GM21528 (cell line): Measurements from ENCODE around the gene TRIM16.
"Not testable (repeated sequence)": the region's sequence is repeated elsewhere in the genome, so short reads cannot be mapped to it uniquely, and the experiment has no call there.

Experiments used
- ATAC-seq: cut with Tn5 transposase; IDR thresholded peaks from one replicate; pipeline ENCODE4 v1.9.1; 2021; ENCODE audit warnings: mild to moderate bottlenecking, moderate library complexity; ENCODE audit not compliant: unreplicated experiment, low FRiP score

Gene TRIM16

GRCh38 chr17:15659663-15660062 is 24.4 kb downstream of the TRIM16 start:
- ATAC-seq: no peak

- no peak for ATAC-seq
These were observed 24.9 kb downstream of the TRIM16 start for GRCh38 chr17:15659236-15659635.

- no peak for ATAC-seq
These were observed 25.8 kb downstream of the TRIM16 start for GRCh38 chr17:15658296-15658695.

GRCh38 chr17:15657868-15658267 is 26.2 kb downstream of the TRIM16 start:
- ATAC-seq: no peak

DNA sequence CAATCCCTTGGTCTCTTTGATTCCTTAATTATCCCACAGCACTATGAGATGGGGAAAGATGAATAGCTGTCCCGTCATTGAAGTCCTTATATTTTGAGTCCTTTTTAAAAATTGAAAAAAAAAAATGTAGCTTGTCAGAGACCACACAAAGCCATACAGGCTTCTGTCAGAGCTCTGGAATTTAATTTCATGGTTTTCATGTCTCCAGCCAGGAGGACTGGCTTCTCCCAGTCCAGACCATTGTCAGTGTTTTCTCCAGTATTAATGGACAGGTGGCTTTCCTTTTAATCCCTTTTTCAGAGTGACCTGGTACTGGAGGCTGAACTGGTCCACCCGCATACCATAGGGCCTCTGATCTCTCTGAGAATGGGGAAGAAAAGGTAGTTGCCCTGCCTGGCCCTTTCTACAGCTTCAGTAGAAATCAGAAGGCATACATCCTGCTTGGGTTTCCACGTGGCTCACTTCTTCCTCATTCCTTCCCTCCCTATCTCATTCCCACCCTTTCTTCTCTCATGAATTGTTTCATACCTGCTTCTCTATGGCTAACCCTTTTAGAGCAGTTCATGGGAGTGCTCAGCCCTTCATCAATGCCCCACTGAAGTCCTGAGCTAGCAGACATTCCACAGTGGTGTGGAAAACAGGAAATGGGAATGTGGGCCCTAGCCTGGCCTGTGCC is 29.1 kb downstream of the TRIM16 start:
- ATAC-seq: no peak

- not testable (repeated sequence) for ATAC-seq
These were observed 29.7 kb downstream of the TRIM16 start for GRCh38 chr17:15654401-15654800.

DNA sequence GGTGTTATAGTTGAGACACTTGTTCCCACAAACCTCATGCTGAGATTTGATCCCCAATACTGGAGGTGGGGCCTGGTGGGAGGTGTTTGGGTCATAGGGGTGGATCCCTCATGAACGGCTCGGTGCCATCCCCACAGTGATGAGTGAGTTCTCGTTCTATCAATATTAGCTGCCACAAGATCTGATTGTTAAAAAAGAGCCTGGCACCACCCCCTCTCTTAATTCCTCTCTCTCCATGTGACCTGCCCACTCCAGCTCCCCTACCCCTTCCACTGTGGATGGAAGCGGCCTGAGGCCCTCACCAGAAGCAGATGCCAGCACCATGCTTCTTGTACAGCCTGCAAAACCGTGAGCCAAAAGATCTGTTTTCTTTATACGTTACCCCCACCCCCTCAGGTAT is 31.2 kb downstream of the TRIM16 start:
- ATAC-seq: no peak

- ATAC-seq: no peak
These were observed 32.5 kb downstream of the TRIM16 start for GRCh38 chr17:15651583-15652110.

DNA sequence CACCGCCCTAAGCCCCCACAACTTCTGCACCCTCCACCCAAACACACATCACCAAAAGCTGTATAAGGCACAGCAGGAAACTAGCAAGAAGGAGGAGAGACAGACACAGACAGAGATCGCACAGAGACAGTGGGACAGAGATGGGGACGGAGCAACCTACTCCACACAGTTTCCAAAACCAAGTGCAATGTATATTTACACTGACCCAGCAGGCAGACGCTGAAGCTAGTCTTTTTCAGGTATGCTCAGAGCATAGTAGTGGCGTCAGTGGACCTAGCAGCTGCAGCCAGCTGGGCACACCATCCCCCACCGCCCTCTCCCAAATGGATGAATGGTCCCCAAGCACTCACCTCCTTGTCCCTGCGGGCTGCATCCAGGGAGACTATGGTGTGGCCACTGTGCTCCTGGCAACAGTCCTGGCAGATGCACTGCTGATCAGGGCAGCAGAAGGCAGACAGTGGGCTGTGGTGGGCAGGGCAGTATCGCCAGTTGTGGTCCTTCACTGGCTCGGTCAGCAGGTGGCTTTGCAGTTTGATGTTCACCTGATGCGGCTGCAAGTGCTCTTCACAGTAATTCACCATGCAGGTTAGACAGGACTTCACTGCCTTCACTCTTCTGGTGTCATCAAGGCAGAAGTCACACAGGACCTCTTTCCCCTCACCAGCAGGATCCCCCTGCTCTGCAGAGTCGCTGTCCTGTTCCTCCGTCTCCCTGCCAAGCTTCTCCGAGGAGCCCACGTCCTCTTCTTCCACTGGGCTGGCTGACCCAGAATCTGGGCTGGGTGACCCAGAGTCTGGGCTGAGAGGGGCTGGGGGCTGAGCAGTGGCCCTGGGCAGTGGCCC is 33.1 kb downstream of the TRIM16 start:
- ATAC-seq: no peak

DNA sequence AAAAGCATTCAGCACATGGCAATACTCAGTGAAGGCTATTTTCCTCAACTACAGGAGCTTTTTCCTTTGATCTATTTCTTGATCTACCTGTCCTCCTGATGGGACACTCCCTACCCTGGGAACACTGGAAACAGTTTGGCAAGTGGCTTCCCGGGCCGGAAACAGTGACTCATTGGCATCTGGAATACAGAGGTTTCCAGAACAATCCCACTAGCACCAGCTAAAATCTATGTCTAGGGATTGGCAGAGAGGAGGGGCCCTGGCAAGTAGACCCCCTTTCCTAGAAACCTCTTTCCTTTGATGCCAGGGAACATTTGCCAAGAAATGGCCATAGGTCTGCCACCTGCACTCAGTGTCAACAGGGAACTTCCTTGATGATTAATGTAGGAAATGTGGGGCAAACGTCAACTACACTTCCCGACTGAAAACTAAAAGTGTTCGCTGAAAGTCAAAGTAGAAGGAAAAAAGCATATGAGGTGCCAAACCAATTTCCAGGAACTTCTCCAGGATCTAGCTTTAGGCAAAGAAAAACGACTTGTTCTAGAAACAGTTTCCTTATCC is 34.2 kb downstream of the TRIM16 start:
- no peak for ATAC-seq

- no peak for ATAC-seq
These were observed 35.7 kb downstream of the TRIM16 start for GRCh38 chr17:15648386-15648785.

DNA sequence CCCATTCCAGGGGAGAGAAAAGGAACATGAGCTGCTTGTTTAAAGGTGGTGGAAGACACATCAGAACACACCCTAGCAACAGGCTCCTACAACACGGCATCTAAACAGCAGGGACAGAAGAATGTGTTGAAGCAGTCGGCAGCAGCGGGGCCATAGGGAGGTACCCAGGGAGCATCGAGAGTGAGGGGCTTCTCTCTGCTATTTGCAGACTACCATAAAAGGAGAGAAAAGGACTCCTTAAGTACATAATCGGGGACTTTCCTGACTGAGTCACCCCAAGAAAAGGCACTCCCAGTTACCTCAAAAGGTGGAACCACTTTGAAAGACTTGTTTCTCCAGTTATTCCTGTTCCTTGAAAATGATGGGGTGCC is 38.2 kb downstream of the TRIM16 start:
- not testable (repeated sequence) for ATAC-seq

GRCh38 chr17:15645099-15645941 is 38.8 kb downstream of the TRIM16 start:
- ATAC-seq: not testable (repeated sequence)

DNA sequence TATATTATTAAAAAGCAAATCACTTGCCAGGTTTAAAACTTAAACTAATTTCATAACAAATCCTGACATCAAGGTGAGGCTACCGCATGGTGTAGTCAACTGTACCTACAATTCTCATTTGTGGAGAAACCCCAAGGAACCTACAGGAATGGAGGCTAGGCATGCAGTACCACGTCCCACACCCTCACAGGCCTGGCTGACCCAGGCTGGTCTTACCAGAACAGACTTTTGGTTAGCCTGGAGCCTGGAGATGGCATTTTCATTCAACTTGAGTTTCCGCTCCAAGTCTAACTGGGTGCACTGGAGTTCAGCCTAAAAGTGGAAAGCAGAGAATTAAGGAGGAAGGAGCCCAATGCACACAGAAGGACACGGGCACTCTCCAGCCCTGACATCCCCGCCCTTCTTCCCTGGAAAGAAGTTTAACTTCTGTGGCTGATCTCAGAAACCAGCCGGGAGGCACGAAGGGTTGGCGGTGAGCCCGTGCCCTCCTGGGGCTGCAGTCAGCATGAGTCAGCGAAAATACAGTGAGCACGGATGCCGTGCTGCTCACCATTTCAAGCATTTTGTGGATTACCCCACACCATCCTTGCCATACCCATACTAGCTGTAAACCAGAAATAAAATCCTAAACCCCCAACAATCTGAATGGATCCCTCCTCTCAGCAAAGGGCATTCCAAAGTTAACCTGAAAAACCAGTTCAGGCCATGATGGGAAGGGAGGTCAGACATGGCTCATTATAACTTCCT is 41.4 kb downstream of the TRIM16 start:
- not testable (repeated sequence) for ATAC-seq

- not testable (repeated sequence) for ATAC-seq
These were observed 42.1 kb downstream of the TRIM16 start for GRCh38 chr17:15642014-15642413.

DNA sequence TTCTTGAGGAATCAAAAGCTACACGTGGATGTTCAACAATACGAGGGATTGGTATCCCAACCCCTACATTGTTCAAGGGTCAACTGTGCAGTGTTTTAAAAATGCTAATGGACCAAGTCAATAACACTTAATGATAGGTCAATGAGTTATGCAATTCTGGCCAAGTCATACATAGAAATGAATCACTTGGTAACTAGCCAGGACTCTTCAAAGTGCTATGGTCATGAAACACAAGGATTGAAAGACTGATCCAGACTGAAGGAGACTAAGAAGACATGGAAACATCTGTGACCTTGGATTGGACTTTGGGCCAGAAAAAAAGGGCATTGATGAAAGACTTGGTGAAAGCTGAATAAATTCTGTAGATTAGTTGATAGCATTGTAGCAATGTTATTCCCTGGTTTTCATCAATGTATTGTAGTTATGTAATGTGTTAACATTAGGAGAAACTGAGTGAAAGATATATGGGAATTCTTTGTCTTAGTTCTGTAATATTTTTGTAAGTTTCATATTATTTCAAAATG is 53.1 kb downstream of the TRIM16 start:
- not testable (repeated sequence) for ATAC-seq

GRCh38 chr17:15629991-15630390 is 54.1 kb downstream of the TRIM16 start:
- not testable (repeated sequence) for ATAC-seq

GRCh38 chr17:15623661-15624209 is 60.4 kb downstream of the TRIM16 start:
- not testable (repeated sequence) for ATAC-seq

DNA sequence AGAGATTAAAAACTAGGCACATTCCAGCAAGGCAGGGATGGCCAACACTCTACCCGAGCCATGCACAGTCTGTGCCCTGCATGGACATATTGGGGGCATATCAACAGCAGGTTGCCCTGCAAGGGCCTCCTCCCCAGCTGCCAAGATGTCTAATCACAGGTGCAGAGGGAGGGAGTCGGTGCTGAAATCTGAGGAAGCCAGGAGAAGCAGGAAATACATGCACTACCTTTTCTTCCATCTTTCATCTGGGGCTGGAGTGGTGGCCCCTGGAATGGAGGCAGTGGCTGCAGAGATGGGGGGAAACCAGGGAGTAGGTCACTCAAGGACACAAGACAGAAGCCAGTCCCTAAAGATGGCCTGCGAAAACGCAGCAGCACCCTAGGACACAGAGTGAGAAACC is 60.9 kb downstream of the TRIM16 start:
- not testable (repeated sequence) for ATAC-seq
